Measurements from ENCODE around the gene ORAI2.

ORAI2 gene

DNA sequence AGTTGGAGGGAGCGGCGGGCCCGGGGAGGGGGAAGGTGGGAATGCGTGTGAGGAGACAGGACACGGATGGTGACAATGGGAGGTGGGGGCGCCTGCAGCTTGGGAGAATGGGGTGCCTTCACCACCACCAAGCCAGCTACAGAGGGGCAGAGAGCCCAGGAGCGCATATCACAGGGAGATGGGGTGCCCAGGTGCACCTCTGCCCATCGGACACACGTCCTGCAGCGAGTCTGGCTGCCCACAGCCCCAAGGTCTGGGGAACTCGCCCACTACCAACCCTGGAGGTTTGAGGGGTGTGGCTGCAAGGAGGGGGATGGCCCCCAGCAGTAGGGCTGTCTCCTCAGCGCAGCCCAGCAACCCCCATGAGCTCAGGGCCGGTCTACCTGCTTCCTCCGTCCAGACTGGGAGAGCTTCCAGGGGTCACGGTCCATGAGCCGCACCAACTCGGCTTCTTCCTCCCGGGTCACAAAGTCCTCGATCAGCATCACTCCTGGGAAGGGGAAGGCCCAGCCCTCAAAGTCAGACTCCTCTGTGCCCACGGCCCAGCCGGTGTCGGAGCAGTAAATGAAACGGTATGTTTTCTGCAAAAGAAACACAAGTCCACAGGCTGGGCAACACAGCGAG is 26.0 kb downstream of the ORAI2 start:
- no peak overlapping the region for H3K4me3 ChIP-seq (replicated peaks; ENCODE audit: low read depth, low read length)
- TF ChIP-seq, protein P1, sequence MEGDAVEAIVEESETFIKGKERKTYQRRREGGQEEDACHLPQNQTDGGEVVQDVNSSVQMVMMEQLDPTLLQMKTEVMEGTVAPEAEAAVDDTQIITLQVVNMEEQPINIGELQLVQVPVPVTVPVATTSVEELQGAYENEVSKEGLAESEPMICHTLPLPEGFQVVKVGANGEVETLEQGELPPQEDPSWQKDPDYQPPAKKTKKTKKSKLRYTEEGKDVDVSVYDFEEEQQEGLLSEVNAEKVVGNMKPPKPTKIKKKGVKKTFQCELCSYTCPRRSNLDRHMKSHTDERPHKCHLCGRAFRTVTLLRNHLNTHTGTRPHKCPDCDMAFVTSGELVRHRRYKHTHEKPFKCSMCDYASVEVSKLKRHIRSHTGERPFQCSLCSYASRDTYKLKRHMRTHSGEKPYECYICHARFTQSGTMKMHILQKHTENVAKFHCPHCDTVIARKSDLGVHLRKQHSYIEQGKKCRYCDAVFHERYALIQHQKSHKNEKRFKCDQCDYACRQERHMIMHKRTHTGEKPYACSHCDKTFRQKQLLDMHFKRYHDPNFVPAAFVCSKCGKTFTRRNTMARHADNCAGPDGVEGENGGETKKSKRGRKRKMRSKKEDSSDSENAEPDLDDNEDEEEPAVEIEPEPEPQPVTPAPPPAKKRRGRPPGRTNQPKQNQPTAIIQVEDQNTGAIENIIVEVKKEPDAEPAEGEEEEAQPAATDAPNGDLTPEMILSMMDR (IDR thresholded peaks at IDR 0.05; ENCODE audit: low read depth, low read length, missing control alignments): no peak
- DNase-seq (ENCODE audit: extremely low read depth, low read depth): no peak

GRCh38 chr7:102460467-102460866 is 27.1 kb downstream of the ORAI2 start:
- H3K4me3 ChIP-seq (replicated peaks; ENCODE audit: low read depth, low read length): no peak overlapping the region
- DNase-seq (ENCODE audit: extremely low read depth, low read depth): no peak
- TF ChIP-seq, protein P1 (IDR thresholded peaks at IDR 0.05; ENCODE audit: low read depth, low read length, missing control alignments): no peak

DNA sequence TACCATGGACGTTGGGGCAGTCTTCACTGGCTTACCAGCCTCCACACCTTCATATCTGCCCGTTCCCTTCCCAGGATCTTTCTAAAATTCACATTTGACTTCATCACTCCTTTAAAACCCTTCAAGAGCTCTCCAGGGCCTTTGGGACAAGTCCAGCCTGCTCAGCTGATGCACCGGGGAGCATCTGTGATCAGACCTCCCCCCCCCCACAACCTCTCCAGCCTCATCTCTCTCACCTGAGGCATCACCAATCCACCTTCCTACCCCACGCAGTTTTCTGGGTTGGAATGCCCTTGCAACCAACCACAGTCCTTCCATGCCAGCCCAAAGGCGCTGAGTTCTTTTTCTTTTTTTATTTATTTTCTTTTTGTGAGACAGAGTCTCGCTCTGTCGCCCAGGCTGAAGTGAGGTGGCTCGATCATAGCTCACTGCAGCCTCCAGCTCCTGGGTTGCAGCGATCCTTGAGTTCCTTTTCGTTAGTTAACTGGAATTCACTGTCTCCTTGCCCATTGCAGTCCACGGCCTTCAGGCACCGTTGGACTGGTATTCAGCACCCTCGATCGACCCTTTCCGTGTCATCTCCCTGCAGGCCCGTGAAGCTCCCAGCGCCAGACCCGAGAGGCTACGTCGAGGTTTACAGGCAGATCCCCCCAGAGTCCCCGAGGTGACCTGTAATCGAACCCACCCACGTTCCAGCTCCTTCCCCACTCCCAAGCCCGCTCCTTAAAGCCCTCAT is 30.6 kb downstream of the ORAI2 start:
- TF ChIP-seq, protein P1 (IDR thresholded peaks at IDR 0.05; ENCODE audit: low read depth, low read length, missing control alignments): no peak
- DNase-seq (ENCODE audit: extremely low read depth, low read depth): no peak

GRCh38 chr7:102464577-102465280 is 31.4 kb downstream of the ORAI2 start, which contains the start of the genes ALKBH4 and LRWD1:
ALKBH4 (minus strand) TSS chr7:102464863; CDS start chr7:102464836, 27 bp downstream.
LRWD1 (plus strand) TSS chr7:102464984; CDS start chr7:102465081, 97 bp downstream.
- peak within 1 kb of the TSS; percentile 100 for H3K4me3 ChIP-seq (replicated peaks; ENCODE audit: low read depth, low read length)
- TF ChIP-seq, protein P1 (IDR thresholded peaks at IDR 0.05; ENCODE audit: low read depth, low read length, missing control alignments): no peak
- peak; percentile 69 for DNase-seq (ENCODE audit: extremely low read depth, low read depth)

More for the DNA sequence above, 30.6 kb downstream of the ORAI2 start:
- peak overlapping the region; percentile 100 for H3K4me3 ChIP-seq (replicated peaks; ENCODE audit: low read depth, low read length)

- DNase-seq (ENCODE audit: extremely low read depth, low read depth): no peak
- H3K4me3 ChIP-seq (replicated peaks; ENCODE audit: low read depth, low read length): peak overlapping the region; percentile 100
- TF ChIP-seq, protein P1 (IDR thresholded peaks at IDR 0.05; ENCODE audit: low read depth, low read length, missing control alignments): no peak
Measured at GRCh38 chr7:102466097-102466496, 32.7 kb downstream of the ORAI2 start.

- no peak for DNase-seq (ENCODE audit: extremely low read depth, low read depth)
- no peak overlapping the region for H3K4me3 ChIP-seq (replicated peaks; ENCODE audit: low read depth, low read length)
- TF ChIP-seq, protein P1 (IDR thresholded peaks at IDR 0.05; ENCODE audit: low read depth, low read length, missing control alignments): no peak
Measured at GRCh38 chr7:102467581-102468477, 34.5 kb downstream of the ORAI2 start.
